HS-5 (cell line): ENCODE data around the gene SNAPC1.

ENCODE experiments used
- DNase-seq: peaks from one replicate; pipeline ENCODE4 v3.0.0-alpha.2; 2012; ENCODE audit warnings: low read depth

SNAPC1 gene

DNA sequence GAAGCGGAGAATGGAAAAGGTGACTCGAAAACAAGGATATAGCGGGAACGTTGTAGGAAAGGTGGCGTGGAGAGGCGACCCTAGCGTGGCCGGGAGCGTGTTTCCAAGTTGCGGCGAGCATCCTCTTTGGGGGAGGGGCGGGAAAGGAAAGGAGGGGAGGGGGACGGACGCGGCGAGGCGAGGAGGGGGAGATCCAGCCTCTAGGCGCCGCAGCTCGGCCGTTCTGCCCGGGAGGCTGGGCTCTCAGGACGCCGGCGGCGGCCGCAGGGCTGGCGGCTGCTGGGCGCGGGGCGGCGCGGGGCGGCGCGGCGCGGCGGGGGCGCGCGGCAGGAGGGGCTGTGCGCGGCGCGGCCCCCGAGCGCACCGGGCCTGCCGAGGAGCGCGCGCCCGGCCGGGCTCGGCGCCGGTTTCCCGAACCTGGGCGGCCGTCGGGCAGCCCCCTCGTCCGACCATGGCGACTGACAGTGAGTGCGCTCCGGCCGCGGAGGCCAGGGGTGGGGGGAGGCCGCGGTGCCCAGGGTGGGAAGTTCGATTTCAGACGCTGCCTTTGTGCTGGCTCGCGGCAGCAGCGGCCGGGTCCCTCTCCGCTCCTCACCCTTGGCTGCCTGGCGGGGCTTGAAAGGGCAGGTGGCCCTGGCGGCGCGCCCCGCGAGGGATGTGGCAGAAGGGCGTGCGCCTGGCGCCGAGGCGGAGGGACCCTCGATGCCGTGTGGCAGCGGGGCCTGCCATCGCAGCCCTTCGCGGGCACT, 50.3 kb downstream of the SNAPC1 start, which contains the start of gene SYT16:
Gene SYT16, plus strand, starts transcription at position 357 of the 749 bp plus-strand sequence.
- no peak for DNase-seq

DNA sequence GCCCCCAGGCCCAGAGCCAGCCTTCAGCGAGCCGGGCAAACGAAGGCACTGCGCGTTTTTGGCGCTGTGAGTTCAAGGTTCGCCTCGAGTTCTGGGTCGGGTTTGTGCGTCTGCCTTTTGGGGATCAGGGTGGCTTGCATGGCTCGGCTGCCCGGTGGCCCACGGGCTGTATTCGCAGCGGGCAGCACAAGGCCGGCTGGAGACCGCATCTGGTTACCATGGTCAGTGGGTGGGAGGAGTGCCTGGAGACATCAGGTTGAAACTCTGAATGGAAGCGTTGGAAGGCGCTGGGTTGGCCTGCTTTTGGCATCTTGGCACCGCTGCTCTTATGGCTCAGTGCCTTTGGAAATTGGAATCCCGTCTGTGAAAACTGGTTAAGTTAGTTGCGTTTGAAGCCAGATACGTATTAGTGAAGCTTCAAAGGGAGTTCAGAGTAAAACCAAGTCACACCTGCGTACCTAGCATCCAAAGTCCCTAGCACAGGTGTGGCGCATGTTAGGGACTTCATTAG, 50.9 kb downstream of the SNAPC1 start:
- DNase-seq = no peak

DNA sequence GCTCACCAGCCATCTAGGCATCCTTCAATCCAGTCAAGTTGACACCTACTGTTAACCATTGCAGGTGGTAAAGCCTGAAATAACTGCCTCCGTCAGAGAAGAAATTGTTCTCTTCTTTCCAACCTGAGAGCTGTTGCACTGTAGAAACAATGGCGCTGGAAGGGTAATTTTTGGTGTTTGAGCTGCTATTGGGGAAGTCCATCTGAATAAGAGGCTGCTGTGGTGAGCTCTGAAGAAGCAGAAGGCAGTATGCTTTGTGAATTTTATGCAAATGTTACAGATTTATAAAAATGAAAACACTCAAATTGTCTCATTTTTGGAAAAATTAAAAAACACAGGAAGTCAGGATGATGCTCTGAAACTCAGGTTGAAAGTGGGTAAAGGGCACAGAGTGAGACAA, 60.2 kb downstream of the SNAPC1 start:
- DNase-seq = no peak

DNA sequence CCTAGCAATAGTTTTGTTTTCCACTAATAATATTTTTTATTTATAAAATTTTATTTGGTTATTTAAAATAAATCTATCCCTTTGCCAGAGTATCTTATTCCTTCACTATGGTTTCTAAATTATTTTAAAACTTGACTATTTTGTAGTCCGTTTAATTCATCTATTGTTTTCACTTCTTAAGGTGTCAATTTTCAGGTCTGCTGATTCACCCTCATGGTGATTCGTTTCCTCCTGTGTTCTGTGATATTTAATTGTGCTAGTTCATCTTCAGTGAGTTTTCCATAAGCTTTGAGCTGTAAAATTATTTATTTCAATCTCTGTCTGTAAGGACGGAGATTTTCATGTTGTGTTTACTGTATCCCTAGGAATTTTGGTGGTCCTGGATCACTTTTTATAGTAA, 70.6 kb downstream of the SNAPC1 start:
- no peak for DNase-seq

DNA sequence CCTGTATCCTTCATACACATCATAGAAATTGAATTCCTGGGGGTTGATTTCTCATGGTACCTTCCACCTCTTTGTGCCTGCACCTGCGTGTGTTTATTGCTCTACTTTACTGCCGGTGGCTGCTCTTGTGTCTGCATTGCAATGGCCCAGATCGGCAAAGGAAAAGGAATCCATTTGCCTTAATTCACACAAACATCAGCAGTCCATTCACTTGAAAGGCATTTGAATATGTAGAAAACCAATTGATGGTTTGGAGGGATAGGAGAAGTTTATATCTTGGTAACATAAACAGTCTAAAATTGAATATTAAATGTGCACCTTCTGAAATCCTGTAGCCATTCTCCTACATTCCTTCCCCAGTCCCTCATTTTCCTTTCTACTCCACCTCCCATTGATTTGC, 74.0 kb downstream of the SNAPC1 start:
- no peak for DNase-seq

DNA sequence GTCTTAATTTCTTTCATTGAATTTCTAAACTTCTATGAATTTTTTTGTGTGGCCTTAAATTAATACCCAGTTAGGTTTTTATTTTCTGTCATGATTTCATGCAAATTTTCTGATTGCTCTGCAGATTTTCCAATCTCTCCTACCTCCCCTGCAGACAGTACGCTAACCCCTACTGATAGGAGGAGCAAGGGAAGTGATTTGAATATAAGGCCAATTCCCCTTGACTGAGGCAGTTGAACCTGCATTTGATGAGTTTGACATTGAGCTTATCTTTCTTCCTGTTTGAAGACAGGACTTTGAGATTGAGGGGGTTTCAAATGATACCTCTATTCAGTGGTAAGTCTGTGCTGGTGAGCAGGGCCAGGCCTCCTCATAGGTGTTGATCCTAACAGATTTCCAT, 74.6 kb downstream of the SNAPC1 start:
- DNase-seq = no peak

DNA sequence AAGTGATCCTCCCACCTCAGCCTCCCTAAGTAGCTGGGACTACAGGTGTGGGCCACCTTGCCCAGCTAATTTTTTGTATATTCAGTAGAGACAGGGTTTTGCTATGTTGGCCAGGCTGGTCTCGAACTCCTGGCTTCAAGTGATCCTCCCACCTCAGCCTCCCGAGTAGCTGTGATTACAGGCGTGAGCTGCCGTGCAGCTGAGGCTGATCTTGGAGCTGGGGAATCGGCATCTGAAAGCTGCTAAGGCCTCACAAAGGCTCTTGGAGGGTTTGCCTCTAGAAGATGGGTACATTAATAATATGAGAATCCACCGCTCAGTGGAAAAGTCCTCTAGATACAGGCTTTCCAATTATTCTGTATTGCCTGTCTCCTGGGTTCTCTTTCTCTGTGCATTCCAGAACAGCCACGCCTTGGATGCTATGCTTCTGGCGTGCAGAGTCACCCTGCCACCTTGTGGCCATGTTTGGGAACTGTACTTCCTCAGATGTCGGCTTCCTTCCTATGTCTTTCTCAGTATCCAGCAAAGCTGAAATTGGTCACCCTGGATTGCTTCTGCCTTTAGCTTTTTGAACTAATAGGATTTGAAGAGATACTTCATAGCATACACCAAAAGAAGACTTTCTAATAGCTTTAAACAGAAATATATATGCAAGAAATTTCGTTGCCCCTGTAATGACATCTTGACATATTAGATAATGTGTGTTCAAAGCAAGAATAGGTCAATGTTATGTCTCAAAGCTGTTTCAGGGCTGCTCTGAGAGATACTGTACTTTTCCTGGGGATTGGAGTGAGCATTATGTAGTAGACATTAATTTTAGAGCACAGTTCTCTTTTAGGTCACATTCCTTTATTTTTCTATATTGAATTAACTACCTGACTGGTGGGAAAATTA, 75.4 kb downstream of the SNAPC1 start:
- DNase-seq = peak; percentile 53

DNA sequence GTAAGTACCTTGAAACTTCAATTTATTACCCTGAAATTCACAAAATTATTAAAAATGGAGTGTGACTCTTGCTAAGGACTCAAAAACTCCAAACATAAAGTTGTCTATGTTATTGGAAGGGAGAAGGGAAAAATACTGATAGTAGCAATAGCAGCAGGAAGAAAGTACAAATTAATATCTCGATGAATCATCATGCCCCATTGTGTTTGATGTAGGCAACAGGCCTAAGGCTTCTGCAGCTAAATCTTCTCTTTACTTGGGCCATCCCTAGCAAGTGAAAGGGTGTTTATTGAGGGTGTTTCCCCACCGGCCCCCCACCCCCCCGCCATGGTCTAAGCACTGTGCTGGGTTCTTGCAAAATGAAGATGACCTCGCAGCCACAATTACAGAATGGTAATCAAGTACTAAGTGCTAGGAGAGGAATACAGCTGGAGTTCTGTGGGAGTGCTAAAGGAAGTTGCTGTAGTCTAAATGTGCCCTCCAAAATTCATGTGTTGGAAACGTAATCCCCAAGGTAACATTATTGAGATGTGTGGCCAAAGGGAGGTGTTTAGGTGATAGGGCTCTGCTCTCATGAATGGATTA, 76.5 kb downstream of the SNAPC1 start:
- no peak for DNase-seq

DNA sequence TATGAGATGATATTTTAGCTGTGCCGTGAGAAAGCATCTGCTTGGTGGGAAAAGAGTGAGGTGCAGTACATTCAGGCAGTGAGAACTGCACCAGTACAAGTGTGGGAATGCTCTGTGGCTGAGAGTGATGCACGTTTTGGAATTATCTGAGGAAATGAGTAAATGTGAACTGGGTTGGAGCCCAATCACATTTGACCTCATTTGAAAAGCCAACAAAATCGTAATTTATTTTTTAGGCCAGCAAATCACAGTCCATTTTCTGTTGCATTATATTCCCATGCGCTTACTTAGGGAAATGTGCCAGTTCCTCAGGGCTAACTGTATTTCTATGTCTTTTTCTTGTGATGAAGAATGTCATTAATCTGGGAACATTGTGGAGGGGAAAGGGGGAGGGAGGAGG, 77.3 kb downstream of the SNAPC1 start:
- DNase-seq = peak; percentile 19

DNA sequence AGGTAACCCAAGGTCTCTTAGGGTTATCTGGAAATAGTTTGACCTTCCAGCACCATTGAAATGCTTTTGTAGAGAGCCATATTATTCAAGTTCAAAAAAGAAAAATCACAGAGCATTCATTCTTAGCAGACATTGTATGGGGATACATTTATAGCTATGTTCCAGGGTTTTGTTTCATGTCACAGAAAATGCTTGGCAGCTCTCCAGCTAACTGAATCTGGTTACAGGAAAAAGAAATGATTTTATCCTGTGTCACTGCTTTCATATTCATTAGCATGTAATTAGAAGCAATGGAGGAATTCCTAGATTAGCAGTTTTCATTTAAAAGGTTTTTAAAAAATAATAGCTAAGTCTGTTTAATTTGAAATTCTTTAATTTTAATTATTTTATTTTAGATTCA, 78.9 kb downstream of the SNAPC1 start:
- DNase-seq = no peak
